Ovary (tissue), 3 donors: ENCODE measurements around the gene CCDC126.

Experiments used
- CTCF ChIP-seq, 3 donors: fragments of 450-650 bp in 2 of 3; fragments of 200-600 bp in 1 of 3; IDR thresholded peaks; one replicate each; pipeline versions ENCODE4 v1.5.1 to v1.8.0; 2016 to 2022; ENCODE audit warnings: antibody characterized with exemption in 3 of 3, mild to moderate bottlenecking in 1 of 3
- POLR2A ChIP-seq: fragments of 450-650 bp; IDR thresholded peaks from one replicate; pipeline ENCODE4 v1.6.1; 2017; ENCODE audit warnings: antibody characterized with exemption, mild to moderate bottlenecking, moderate library complexity
- donor health status: DM: no; HTN: no; CAD: no.

- TF ChIP-seq CTCF (IDR thresholded peaks at IDR 0.05) (no peak), POLR2A (no peak)
Measured at GRCh38 chr7:23618241-23618640, 21.1 kb downstream of the CCDC126 start.
